ENCODE results near the gene CELF2.

GRCh38 chr10:11097686-11098085, 80.0 kb downstream of the CELF2 start:
- no peak for TF ChIP-seq CTCF (IDR thresholded peaks at IDR 0.05)
- TF ChIP-seq POLR2A (IDR thresholded peaks at IDR 0.05), result no peak
